Activated T-cell treated with anti-CD3 and anti-CD28 coated beads for 4 hours (primary cell): ENCODE data around the gene AHNAK2.
"Not testable (repeated sequence)": the region's sequence is repeated elsewhere in the genome, so short reads cannot be mapped to it uniquely, and the experiment has no call there.

Source experiments
- DNase-seq: peaks from one replicate; pipeline ENCODE4 v3.0.0-alpha.2; 2020

The AHNAK2 gene

DNA sequence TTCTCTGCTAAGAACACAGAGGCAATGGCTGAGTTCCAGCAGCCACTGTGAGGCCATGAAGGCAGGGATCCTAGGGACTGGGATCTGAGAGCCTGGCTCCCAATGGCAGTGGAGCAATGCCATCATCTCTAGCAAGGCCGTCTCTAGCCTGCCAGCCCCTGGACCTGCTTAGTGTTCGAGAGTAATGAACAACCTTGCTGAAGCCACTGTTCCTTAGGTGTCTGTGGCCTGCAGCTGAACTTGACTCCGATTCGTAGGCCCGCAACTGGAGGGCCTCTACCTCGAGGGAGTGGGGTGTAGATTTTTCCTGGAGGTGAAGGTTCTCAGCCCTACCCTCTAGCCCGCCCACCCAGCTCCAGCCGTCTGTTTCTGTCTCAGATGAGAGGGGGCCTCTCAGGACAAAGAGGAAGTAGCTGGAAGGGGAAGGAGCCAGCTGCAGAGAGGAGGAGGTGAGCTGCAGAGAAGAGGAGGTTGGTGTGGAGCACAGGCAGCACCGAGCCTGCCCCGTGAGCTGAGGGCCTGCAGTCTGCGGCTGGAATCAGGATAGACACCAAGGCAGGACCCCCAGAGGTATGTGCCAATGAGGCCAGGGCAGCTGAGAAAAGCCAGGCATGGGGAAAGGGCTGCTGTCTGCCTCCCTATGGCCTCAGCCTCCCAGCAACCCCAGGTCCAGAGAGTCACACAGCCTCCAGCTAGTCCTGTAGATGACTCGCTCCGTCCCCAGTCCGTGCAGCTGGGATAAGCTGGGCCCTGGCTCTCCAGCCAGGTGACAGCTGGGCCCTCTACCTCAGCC lies 53.6 kb downstream of the AHNAK2 start, which contains the start of gene PLD4:
Gene PLD4 (plus strand): TSS at position 459 of the 793 bp plus-strand sequence. CDS start 2,262 bp downstream, outside the sequence.
- no peak for DNase-seq

DNA sequence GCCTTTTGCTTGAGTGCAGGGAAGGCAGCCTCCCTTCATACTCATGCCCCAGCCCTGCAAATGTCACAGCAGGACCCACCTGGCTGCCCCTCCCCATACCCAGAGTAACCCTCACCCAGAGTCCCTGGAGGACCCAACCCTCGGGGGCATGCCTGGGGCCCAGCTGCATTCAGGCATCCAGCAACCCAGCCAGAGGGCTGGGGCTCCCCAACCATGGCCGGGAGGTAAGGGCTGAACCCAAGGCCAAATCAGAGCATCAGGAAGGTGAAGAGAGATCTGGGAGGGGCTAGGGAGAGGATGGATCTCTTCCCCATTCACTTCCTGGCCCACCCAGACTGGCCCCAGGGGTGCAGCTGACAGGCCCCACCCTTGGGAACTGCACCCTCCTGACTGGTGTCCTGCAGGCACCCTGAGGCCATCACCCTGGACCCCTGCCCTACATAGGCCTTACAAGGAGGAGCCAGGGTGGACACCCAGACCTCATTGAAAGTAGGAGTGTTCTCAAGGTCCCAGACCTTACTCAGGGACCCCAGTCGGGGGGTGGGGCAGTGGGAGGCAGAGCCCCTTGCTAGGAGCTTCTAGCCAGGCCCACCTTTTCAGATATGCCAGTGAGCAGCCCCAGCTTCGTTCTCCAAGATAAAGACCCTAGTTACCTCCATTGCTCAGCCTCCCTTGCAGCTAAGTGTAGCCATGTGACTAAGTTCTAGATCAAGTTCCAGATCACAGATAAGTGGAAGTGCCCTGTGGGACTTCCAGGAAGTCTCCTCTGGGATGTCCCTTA lies 54.3 kb downstream of the AHNAK2 start:
- DNase-seq, result no peak

DNA sequence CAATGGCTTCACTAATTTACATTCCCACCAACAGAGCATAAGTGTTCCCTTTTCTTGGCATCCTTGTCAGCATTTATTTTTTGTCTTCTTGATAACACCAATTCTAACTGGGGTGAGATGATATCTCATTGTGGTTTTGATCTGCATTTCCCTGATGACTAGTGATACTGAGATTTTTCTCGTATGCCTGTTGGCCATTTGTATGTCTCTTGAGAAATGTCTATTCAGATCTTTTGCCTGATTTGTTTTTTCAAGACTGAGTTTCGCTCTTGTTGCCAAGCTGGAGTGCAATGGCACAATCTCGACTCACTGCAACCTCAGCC lies 58.2 kb downstream of the AHNAK2 start:
- no peak for DNase-seq

DNA sequence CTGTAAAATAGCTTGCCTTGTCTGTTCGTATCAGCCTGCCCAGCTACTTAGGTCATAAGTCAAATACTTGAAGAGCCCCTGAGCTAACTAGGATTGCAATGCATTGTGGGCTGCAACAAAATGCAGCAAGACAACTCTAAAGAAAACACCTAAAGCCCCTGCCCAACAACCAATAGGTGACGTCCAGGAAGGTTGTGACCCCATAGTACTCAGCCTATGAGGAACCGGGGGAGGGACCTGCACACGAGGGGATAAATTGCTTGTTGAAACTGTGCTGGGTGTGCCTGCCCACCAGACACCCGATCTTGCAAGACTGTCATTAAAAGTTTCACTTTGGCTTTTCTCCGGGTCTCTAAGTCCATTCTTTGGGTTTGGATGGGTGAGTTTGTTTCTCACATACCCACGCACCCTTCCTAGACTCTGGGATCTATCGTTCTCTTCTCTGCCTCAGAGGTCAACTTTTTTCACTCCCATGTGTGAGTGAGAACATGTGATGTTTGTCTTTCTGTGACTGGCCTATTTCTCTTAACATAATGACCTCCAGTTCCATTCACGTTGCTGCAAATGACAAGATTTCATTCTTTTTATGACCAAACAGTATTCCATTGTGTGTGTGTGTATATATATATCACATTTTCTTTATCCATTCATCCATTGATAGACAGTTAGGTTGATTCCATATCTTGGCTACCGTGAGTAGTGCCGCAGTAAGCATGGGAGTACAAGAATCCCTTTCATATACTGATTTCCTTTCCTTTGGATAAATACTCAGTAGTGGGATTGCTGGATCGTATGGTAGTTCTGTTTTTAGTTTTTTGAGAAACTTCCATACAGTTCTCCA lies 58.8 kb downstream of the AHNAK2 start:
- DNase-seq, result not testable (repeated sequence)

DNA sequence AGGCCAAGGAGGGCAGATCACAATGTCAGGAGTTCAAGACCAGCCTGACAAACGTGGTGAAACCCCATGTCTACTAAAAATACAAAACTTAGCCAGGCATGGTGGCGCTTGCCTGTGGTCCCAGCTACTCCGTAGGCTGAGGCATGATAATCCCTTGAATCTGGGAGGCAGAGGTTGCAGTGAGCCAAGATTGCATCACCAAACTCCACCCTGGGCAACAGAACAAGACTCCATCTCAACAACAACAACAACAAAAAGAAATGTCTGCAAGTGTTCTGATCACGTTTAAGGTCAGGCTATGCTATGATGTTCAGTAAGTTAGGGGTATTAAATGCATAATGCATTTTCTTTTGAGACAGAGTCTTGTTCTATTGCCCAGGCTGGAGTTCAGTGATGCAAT lies 60.2 kb downstream of the AHNAK2 start:
- no peak for DNase-seq

DNA sequence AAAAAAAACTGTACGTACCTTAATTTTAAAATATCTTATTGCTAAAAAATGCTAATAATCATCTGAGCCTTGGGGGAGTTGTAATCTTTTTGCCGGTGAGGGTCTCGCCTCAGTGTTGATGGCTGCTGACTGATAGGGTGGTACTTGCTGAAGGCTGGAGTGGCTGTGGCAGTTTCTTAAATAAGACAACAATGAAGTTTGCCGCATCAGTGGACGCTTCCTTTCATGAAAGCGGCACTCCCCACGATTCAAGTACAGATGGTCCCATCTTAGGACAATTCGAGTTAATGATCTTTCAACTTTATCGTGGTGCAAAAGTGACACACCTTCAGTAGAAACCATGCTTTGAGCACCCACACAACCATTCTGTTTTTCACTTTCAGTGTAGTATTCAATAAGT lies 61.1 kb downstream of the AHNAK2 start:
- no peak for DNase-seq

DNA sequence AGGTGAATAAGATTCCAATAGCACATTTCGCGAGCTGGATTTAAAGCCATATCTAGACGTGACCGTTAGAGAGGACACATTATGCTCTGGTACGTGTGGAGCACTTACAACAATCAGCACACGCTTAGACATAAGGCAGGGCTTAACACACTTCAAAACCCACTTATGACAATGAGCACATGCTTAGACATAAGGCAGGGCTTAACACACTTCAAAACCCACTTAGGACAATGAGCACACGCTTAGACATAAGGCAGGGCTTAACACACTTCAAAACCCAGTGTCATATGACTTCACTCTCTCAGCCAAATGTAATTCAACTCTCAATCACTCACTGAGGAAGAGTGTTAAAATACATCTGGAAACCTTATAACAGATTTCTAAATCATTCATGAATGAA lies 64.7 kb downstream of the AHNAK2 start:
- DNase-seq, result no peak

DNA sequence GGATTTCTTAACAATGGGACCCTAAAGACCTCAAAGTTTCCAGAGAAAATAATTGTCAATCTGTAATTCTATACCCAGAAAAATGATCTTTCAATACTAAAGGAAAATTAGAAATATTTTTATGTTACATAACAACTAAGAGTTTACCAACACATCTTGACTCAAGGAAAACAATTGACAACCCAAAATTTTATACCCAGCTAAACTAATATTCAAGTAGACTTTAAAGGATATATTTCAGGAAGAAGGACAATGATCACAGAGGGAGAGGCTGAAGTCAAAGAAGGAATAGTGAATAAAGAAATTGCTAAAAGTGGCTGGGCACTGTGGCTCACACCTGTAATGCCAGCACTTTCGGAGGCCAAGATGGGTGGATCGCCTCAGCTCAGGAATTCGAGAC lies 66.1 kb downstream of the AHNAK2 start:
- no peak for DNase-seq

DNA sequence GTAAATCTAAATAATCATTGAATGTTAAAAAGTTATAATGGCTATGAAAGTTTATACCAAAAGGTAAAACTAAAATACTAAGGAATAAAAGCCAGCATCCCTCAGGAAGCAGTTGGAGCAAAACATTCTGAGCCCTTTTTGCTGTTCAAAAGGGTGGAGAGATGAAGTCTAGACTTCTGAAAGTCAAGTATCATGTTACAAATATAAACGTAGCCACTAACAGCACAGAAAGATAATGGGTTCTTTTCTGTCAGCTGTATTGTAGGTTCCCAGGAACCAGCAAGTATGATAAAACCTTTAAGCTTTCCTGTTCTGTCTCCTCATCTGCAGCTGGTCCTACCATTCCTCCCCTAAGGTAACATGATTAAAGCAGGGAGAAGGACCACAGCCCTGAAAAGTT lies 69.9 kb downstream of the AHNAK2 start:
- no peak for DNase-seq

DNA sequence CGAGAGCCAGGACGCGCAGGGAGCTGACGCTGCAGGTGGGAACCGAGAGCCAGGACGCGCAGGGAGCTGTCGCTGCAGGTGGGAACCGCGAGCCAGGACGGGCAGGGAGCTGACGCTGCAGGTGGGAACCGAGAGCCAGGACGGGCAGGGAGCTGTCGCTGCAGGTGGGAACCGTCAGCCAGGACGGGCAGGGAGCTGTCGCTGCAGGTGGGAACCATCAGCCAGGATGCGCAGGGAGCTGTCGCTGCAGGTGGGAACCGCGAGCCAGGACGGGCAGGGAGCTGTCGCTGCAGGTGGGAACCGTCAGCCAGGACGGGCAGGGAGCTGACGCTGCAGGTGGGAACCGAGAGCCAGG lies 72.6 kb downstream of the AHNAK2 start:
- not testable (repeated sequence) for DNase-seq

DNA sequence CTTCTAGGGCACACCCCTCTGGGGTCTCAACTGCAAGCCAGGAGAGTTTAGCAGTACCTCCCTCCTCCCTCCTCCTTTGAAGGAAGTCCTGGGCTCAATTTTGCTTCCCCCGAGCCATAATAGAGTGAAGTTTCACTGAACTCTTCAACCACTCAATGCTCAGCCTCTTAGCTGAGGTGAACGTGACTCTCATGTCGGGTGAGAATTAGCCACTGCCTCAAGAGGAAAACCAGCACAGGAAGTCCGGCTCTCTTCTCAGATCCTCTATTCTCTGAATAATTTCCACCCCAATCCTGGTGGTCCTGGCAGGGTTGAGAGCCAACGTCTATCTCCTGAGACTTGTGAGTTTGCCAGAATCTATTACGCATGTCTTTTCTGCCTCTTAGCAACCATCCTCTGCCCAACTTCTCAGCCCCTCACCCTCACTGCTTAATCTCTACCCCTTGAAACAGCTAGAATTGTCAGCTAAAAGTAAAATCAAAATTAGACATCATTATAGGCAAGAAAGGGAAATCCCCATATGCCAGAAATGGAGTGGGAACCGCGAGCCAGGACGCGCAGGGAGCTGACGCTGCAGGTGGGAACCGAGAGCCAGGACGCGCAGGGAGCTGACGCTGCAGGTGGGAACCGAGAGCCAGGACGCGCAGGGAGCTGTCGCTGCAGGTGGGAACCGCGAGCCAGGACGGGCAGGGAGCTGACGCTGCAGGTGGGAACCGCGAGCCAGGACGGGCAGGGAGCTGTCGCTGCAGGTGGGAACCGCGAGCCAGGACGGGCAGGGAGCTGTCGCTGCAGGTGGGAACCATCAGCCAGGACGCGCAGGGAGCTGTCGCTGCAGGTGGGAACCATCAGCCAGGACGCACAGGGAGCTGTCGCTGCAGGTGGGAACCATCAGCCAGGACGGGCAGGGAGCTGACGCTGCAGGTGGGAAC lies 73.3 kb downstream of the AHNAK2 start:
- not testable (repeated sequence) for DNase-seq

DNA sequence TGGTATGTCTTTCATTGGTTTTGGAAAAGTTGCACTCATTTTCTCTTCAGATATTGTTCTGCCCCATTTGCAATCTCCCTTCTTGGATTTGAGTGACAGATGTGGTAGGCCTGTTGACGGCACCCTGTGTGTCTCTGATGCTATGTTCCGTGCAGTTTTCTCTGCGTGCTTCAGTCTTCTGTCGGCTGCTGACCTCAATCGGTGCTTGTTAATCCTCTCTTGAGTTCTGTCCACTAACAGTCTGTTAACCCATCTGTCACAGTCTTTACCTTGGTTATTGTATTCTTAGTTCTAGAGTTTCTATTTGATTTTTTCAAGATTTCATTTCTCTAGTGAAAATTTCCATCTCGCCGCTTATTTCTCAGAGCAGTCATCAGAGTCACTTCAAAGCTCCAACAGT lies 74.2 kb downstream of the AHNAK2 start:
- no peak for DNase-seq

DNA sequence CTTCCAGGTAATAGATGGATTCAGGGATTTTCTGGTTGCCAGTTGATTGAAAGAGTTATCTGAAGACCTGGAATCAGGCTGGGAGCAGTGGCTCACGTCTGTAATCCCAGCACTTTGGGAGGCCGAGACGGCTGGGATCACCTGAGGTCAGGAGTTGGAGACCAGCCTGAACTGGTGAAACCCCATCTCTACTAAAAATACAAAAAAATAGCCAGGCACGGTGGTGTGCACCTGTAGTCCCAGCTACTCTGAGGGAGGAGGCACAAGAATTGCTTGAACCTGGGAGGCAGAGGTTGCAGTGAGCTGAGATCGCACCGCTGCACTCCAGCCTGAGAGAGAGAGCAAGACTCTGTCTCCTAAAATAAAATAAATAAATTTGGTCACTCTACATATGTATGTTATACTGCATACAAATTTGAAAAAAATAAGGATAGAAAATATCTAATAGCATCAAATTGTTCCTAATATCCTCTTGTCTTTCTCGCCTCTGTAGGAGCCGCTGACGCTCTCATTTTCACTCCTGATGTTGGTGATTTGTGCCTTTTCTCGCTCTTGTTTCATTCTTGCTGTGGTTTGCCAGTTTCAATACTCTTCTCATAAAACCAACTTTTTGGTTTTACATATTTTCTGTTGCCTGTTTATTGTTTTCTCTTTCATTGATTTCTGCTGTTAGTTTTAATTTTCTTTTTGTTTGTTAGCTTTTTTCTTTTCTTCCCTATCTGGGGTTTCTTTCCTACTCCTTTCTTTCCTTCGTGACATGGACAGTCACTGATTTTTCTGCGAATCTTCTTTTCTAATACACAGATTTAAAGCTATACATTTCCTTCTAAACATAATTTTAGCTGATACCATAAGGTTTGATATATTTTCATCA lies 77.3 kb downstream of the AHNAK2 start:
- no peak for DNase-seq

DNA sequence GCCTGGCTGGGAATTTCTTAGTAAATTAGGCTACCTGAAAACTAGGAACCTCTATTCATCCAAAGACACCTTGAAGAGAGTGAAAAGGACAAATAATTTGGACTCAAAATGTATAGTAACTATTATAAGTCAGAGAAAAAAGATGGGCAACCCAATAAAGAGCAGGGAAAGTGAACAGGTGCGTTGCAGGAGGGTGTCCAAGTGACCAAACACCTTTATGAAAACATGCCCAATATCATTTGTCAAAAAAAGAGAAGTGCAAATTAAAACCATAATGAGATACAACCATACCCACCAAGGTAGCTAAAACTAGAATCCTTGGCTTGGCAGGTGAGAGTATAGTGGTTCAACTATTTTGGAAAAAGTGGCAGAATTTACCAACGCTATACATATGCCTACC lies 78.4 kb downstream of the AHNAK2 start:
- DNase-seq, result no peak

DNA sequence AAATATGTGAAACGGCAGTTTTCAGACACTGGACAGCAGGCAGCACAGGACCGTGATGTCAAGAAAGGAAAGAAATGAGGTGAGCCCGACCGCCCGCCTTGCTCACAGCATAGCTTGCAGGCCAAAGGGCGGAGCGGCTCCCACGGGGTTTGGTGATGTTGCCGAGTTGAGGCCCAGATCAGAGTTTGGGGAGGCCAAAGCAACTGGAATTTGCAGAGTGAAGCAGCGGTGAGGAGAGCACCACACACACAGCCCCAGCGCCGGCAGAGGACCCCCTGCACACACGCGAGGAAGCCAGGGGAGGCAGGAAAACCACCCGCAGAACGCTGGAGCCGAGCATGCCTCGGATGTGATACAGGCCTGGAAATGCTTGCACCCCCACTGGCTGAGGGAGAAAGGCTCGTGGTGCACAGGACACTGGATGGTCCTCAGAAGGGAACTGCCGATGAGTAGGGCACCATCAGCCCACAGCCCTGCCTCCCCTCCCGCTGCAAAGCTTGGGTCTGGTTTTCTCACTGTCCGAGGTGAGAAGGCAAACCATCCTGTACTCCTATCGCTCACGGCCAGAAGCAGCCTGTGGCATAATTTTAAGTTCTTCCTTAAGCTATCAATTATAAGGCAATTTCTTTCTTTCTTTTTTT lies 79.2 kb downstream of the AHNAK2 start:
- DNase-seq, result no peak

DNA sequence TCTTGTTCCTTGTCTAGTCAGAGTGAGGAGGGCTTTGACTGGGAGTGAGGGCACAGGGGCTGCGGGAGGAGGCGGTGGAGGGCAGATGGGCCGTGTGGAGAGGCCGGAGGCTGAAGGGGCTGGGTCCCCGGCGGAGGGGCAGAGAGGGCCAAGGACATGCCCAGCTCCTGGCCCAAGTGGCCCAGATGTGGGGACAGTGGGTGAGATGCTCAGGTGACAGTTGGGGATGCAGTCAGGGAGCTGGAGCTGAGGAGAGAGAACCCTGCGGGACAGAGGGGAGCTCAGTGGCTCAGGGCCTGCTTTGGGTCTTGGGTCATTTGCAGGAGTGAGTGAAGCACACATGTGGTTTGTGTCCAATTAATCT lies 80.0 kb downstream of the AHNAK2 start:
- no peak for DNase-seq

DNA sequence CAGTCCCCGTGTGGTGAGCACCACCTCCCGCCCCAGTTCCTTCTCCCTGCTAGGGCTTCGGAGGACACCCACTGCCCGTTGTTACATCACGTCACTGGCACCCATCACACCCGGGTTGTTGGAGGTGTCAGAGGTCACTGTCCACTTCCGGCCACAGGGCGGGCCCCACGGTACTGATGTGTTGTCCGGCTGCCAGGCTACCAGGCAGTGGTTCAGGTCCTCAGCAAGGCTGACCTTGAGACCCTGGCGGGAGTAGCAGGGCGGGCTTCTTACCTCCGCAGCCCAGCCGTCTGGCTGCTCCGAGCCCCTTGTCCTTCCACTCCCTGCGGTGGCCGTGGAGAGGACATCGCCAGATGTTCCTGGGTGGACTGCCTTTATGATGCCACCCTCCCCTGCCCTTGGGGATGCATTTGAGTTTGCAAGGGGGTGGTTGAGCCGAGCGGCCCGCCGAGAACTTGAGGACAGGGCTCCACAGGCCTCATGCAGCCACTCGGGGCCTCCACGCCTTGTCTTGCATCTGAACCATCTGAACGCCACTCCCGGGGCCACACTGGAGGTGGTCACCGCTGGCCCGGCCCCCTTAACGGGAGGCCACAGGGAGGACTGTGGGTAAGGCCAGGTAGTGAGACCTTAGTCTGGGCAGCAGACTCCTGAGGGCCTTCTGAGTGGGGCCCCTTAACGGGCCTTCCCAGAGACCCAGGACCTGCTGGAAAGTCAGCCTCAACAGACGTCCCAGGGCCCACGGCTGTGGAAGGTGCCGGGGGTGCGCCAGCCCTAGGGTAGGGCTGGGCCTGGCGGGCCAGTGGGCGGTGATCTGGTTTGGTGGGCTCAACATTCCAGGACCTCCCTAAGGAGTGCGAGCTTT lies 80.6 kb downstream of the AHNAK2 start:
- DNase-seq, result no peak

DNA sequence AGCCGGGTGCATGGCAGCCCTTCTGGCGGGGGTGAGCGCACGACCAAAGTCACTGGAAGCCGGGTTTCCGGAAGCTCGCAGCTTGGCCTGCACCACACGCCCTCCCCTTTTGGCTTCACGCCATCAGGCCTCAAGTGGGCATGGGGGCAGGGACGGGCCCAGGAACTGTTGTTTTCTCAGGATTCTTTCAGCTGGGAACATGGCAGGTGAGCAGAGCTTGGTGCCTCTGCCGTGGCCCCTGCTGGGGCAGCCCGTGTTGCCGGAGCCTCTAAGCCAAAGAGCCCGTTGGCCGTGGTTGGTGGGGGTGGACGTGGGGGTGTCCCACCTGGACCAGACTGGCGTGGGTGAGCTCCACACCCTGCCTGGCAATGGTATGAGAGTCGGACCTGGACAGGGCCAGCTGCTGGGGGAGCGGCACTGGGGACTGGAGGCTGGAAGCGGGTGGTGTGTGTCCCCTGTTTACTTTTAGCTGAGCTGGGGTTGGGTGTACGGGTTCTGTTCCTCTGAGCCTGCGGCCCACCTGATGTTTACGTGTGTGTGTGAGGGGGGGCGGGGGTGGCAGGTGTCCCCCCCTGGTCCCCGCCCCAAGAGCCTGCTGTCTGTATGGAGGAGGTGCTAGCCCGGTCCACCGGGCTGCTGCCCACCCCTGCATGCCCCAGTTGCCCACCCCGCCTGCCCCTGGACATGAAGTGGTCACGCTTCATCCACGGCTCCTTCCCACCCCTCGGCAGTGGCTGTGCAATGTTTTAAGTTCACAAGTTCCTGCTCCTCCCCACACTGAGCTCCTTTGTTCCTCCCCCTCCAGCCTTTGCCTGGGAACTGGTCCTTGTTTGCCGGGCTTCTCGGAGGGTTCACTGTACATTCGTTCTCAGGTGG lies 82.2 kb downstream of the AHNAK2 start:
- DNase-seq, result no peak

DNA sequence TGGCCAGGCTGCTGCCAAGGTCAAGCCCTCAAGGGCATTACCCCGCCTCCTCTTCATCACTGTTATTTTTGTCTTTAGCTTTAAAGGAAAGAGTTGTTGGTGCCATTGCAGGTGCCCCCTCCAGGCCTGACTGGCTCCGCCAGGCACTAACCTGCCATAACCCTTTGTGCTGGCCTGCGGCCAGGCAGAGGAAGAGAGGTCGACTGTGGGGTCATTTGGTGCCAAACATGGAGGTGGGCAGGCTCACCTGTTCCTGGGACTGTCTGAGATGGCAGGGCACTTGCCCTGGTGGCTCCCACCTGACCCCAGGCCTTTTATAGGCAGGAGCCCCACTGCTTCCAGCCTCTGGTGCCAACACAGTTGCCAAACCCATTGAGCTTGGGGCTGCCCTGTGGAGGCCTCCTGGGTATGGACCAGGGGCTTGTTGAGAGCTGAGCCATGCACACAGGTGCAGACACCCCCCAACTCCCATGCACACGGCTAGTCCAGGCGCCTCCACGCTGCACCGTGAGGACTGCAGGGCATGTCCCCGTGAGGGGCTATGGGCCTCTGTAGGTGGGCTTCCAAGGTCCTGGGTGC lies 82.9 kb downstream of the AHNAK2 start:
- no peak for DNase-seq
